Left lung (tissue), 8 donors: Measurements from ENCODE around the gene ARF6. TPM values are rescaled to one million over a fixed set of nuclear protein-coding genes. Genes with fewer than 3 reads are reported as not detected.

ENCODE experiments used
- polyA plus RNA-seq, 6 donors: library from polyadenylated mRNA; unstranded; fragments of 120-200 nt; gene quantifications; one replicate each; pipeline ENCODE4 v1.2.1, GENCODE V29; 2013; ENCODE audit not compliant: insufficient read length in 6 of 6
- total RNA-seq, 2 donors: library from RNA; stranded (reverse); fragmentation: NEBNext Ultra II Directional; extraction: Animal tissue kit (Norgen Biotek cat#: 25700); gene quantifications; one replicate each; pipeline ENCODE4 v1.2.1, GENCODE V29; 2021
- donor health status: DM: no; HTN: yes; CAD: no.
- donor health status: DM: no; HTN: no; CAD: no.

Gene ARF6
- total and polyA plus RNA-seq, 8 donors = 46.8 to 89.0 (median 54.7) TPM

Other genes with a start within 250 kb of the ARF6 start
- 1 to 10 TPM; 6.4 to 8.2 TPM for gene POLE2, start 204.9 kb upstream of the ARF6 start, total RNA-seq
- gene POLE2, start 204.9 kb upstream of the ARF6 start, polyA plus RNA-seq = 10 to 100 TPM; 21.0 to 27.3 (median 24.5) TPM
- gene KLHDC1, start 200.0 kb upstream of the ARF6 start, total RNA-seq = 1 to 10 TPM; 3.5 to 5.6 TPM
- gene KLHDC1, start 200.0 kb upstream of the ARF6 start, polyA plus RNA-seq = 1 to 10 TPM; 5.5 to 9.4 (median 7.5) TPM
- 10 to 100 TPM; 32.6 to 49.8 TPM for gene KLHDC2, start 124.9 kb upstream of the ARF6 start, total RNA-seq
- 100 to 1,000 TPM in 5 of 6 donors, 10 to 100 TPM in 1; 96.0 to 138 (median 110) TPM for gene KLHDC2, start 124.9 kb upstream of the ARF6 start, polyA plus RNA-seq
- 10 to 100 TPM; 48.1 to 62.1 TPM for gene NEMF, start 40.3 kb upstream of the ARF6 start, total RNA-seq
- gene NEMF, start 40.3 kb upstream of the ARF6 start, polyA plus RNA-seq = 10 to 100 TPM; 75.2 to 94.3 (median 85.1) TPM
- 1 to 10 TPM; 5.8 to 9.3 TPM for gene VCPKMT, start 223.5 kb downstream of the ARF6 start, total RNA-seq
- 10 to 100 TPM; 14.3 to 21.5 (median 16.3) TPM for gene VCPKMT, start 223.5 kb downstream of the ARF6 start, polyA plus RNA-seq